Fibroblast of lung (primary cell): Measurements from ENCODE around the gene PSD4. TPM values are rescaled to one million over a fixed set of nuclear protein-coding genes. Genes with fewer than 3 reads are reported as not detected.

Experiments
- DNase-seq, 2 donors: peaks; one replicate each; pipeline versions ENCODE4 v3.0.0 to v3.0.0-alpha.2; 2010; ENCODE audit warnings: low read depth in 2 of 2
- H2AFZ ChIP-seq: 2 replicates; pipeline ENCODE4 v1.5.1; 2012; ENCODE audit warnings: low read length, control low read depth, inconsistent platforms
- H3K27ac ChIP-seq: 2 replicates; pipeline ENCODE4 v1.5.1; 2011; ENCODE audit warnings: low read length, control low read depth; ENCODE audit not compliant: insufficient read depth
- H3K27me3 ChIP-seq: 2 replicates; pipeline ENCODE4 v1.5.1; 2011; ENCODE audit warnings: mild to moderate bottlenecking, low read length; ENCODE audit not compliant: control insufficient read depth, insufficient read depth
- H3K36me3 ChIP-seq: 2 replicates; pipeline ENCODE4 v1.5.1; 2011; ENCODE audit warnings: low read length; ENCODE audit not compliant: control insufficient read depth, insufficient read depth
- H3K4me1 ChIP-seq: 2 replicates; pipeline ENCODE4 v1.5.1; 2011; ENCODE audit warnings: low read length; ENCODE audit not compliant: control insufficient read depth, insufficient read depth; ENCODE audit errors: extremely low read depth
- H3K4me2 ChIP-seq: 2 replicates; pipeline ENCODE4 v1.5.1; 2011; ENCODE audit warnings: low read length, control low read depth; ENCODE audit not compliant: insufficient read depth; ENCODE audit errors: extremely low read depth
- H3K4me3 ChIP-seq, 4 experiments: fragments of 200-600 bp in 1 of 4; sonication (generic) in 1 of 4; replicated peaks in 1 of 4; 2 replicates each; pipeline ENCODE4 v1.5.1; 2011 to 2016; ENCODE audit warnings: low read length in 4 of 4, low read depth in 3 of 4, mild to moderate bottlenecking in 3 of 4, control low read depth in 2 of 4, inconsistent platforms in 1 of 4, mixed read lengths in 1 of 4; ENCODE audit not compliant: insufficient read depth in 1 of 4; ENCODE audit errors: control extremely low read depth in 1 of 4
- H3K79me2 ChIP-seq: 2 replicates; pipeline ENCODE4 v1.5.1; 2012; ENCODE audit warnings: mild to moderate bottlenecking, low read length, inconsistent platforms; ENCODE audit not compliant: control insufficient read depth, insufficient read depth
- H3K9ac ChIP-seq: 2 replicates; pipeline ENCODE4 v1.5.1; 2011; ENCODE audit warnings: mild to moderate bottlenecking, low read length, control low read depth; ENCODE audit not compliant: insufficient read depth
- H3K9me3 ChIP-seq: 2 replicates; pipeline ENCODE4 v1.5.1; 2012; ENCODE audit warnings: low read depth, low read length; ENCODE audit not compliant: control insufficient read depth, insufficient read depth
- H4K20me1 ChIP-seq: 2 replicates; pipeline ENCODE4 v1.5.1; 2011; ENCODE audit warnings: low read length; ENCODE audit not compliant: control insufficient read depth, insufficient read depth; ENCODE audit errors: extremely low read depth
- CTCF ChIP-seq, 2 donors: IDR thresholded peaks in 1 of 2; conservative IDR thresholded peaks in 1 of 2; 1 replicate in 1 of 2; 2 replicates in 1 of 2; pipeline ENCODE4 v1.5.1; 2011 to 2012; ENCODE audit warnings: low read length in 2 of 2, control low read depth in 1 of 2, inconsistent platforms in 1 of 2, low read depth in 1 of 2, mild to moderate bottlenecking in 1 of 2
- EZH2 ChIP-seq: IDR thresholded peaks from 2 replicates; pipeline ENCODE4 v1.5.1; 2012; ENCODE audit warnings: low read length, control low read depth, mild to moderate bottlenecking; ENCODE audit errors: missing control alignments
- polyA plus RNA-seq, 2 donors: library from polyadenylated mRNA; depleted of rRNA in 1 of 2; stranded (reverse) in 1 of 2; unstranded in 1 of 2; fragments of >200 nt; gene quantifications; 2 replicates each; pipeline ENCODE4 v1.2.1, GENCODE V29; 2011 to 2012; ENCODE audit warnings: missing spikeins in 1 of 2
- total RNA-seq: library from RNA; depleted of rRNA; stranded (reverse); fragments of >200 nt; gene quantifications from 2 replicates; pipeline ENCODE4 v1.2.1, GENCODE V29; 2014

Gene PSD4
- total and polyA plus RNA-seq, 2 donors (not counting 1 experiment from before 2014, with no cell fraction given): 1.0 to 6.1 TPM

DNA sequence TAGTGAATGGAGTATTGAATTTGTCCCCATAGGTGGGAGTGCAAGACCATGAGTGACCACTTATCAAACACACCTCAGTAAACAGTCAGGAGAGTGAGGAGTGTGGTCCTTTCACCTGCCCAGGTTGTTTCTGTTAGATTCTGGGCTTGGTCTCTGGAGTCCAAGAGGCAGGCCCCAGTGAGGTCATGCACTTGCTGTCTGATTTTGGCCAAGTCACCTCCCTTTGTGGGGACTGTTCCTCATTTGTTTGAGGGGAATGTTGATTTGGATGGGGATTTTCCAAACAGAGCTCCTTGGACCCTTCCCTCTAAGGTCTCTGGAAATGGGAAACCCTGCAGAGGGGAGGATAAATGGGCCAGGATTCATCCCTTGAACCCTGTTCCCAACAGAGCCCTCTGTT, 39.1 kb upstream of the PSD4 start:
- no peaks in the 10 kb centered on the region for H3K79me2 ChIP-seq
- no peak for TF ChIP-seq CTCF (conservative IDR thresholded peaks at IDR 0.05 in 1 of 2, IDR thresholded peaks at IDR 0.05 in 1 of 2; ENCODE audit: low read depth in 1 of 2, low read length in 2 of 2)
- no peaks in the 10 kb centered on the region for H3K9me3 ChIP-seq
- no peaks in the 10 kb centered on the region for H3K4me1 ChIP-seq
- no peak overlapping the region for H2AFZ ChIP-seq
- peaks cover 5% of the 10 kb centered on the region for H3K27me3 ChIP-seq
- no peaks in the 10 kb centered on the region for H4K20me1 ChIP-seq
- no peak overlapping the region for H3K4me2 ChIP-seq
- DNase-seq: no peak
- H3K4me3 ChIP-seq: no peak overlapping the region
- H3K36me3 ChIP-seq: no peaks in the 10 kb centered on the region
- H3K27ac ChIP-seq: no peak overlapping the region
- no peak overlapping the region for H3K9ac ChIP-seq

DNA sequence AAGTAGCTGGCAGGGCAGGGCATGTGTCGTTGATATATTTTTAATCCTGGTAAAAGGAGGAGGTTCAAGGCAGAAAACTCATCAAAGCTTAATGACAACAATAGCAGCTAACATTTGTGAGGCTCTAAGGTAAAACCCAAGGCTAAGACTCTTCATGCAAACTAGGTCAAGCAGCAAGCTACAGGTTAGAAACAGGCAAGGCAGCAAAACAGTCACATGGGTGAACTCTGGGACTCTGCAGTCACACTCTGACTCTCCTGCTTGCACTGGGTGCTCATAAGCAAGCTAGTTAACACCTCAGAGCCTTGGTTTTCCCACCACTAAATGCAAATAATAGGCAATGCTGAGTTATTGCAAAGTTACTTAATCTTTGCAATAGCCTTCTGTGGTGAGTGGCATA, 38.5 kb upstream of the PSD4 start:
- Histone ChIP-seq H3K9ac (no peak overlapping the region), H3K4me2 (no peak overlapping the region), H2AFZ (no peak overlapping the region), H3K9me3 (no peaks in the 10 kb centered on the region), H3K4me3 (no peak overlapping the region), H3K27ac (no peak overlapping the region), H3K36me3 (no peaks in the 10 kb centered on the region), H3K4me1 (no peaks in the 10 kb centered on the region), H3K79me2 (no peaks in the 10 kb centered on the region), H3K27me3 (peaks cover 5% of the 10 kb centered on the region), H4K20me1 (no peaks in the 10 kb centered on the region)
- DNase-seq: no peak
- TF ChIP-seq EZH2: no peak
- TF ChIP-seq CTCF (conservative IDR thresholded peaks at IDR 0.05 in 1 of 2, IDR thresholded peaks at IDR 0.05 in 1 of 2; ENCODE audit: low read depth in 1 of 2, low read length in 2 of 2): no peak

- no peaks in the 10 kb centered on the region for H3K9me3 ChIP-seq
- H3K27ac ChIP-seq: no peak overlapping the region
- DNase-seq: peak in 1 of 2 donors; percentile 65
- TF ChIP-seq EZH2: no peak
- peak; percentile 66 for TF ChIP-seq CTCF (conservative IDR thresholded peaks at IDR 0.05 in 1 of 2, IDR thresholded peaks at IDR 0.05 in 1 of 2; ENCODE audit: low read depth in 1 of 2, low read length in 2 of 2)
- H2AFZ ChIP-seq: no peak overlapping the region
- no peaks in the 10 kb centered on the region for H3K36me3 ChIP-seq
- H3K4me1 ChIP-seq: no peaks in the 10 kb centered on the region
- H3K27me3 ChIP-seq: peaks cover 5% of the 10 kb centered on the region
- no peak overlapping the region for H3K9ac ChIP-seq
- H4K20me1 ChIP-seq: no peaks in the 10 kb centered on the region
- H3K79me2 ChIP-seq: no peaks in the 10 kb centered on the region
- H3K4me3 ChIP-seq: no peak overlapping the region
- no peak overlapping the region for H3K4me2 ChIP-seq
Measured at GRCh38 chr2:113136828-113137775, 36.7 kb upstream of the PSD4 start.
